Suprapubic skin (tissue), 3 donors: Measurements from ENCODE around the gene JPH3.

ENCODE experiments used
- POLR2A ChIP-seq, 2 donors: fragments of 450-650 bp; IDR thresholded peaks; one replicate each; pipeline ENCODE4 v1.6.1; 2017; ENCODE audit warnings: antibody characterized with exemption in 2 of 2, mild to moderate bottlenecking in 2 of 2, moderate library complexity in 2 of 2
- TF ChIP-seq, protein P1 (sequence below), 2 donors: fragments of 200-600 bp in 1 of 2; fragments of 450-650 bp in 1 of 2; sonication (generic) in 1 of 2; IDR thresholded peaks; one replicate each; pipeline ENCODE4 v1.5.1; 2016 to 2019; ENCODE audit warnings: antibody characterized with exemption in 2 of 2, mild to moderate bottlenecking in 1 of 2, moderate library complexity in 1 of 2

DNA sequence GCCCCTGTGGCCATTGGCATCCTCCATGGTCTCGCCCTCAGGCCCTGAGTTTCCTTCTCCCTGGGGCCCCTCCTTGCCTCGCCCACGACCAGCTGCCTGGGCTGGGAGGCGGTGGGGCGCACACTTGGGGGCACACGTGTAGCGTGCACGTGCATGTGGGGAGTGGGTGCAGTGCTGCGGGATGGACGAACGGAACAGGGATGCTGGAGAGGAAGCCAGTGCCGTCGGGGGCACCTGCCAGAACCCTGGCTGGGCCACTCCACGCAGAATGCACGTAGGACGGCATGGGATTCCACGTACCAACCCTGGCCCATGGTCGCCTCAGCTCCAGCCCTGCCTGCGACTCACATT lies 83.1 kb downstream of the JPH3 start:
- no peak for TF ChIP-seq POLR2A (IDR thresholded peaks at IDR 0.05)
- TF ChIP-seq, protein P1, sequence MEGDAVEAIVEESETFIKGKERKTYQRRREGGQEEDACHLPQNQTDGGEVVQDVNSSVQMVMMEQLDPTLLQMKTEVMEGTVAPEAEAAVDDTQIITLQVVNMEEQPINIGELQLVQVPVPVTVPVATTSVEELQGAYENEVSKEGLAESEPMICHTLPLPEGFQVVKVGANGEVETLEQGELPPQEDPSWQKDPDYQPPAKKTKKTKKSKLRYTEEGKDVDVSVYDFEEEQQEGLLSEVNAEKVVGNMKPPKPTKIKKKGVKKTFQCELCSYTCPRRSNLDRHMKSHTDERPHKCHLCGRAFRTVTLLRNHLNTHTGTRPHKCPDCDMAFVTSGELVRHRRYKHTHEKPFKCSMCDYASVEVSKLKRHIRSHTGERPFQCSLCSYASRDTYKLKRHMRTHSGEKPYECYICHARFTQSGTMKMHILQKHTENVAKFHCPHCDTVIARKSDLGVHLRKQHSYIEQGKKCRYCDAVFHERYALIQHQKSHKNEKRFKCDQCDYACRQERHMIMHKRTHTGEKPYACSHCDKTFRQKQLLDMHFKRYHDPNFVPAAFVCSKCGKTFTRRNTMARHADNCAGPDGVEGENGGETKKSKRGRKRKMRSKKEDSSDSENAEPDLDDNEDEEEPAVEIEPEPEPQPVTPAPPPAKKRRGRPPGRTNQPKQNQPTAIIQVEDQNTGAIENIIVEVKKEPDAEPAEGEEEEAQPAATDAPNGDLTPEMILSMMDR (IDR thresholded peaks at IDR 0.05) = no peak
